ENCODE data around the gene NOVA2.

Gene NOVA2, protein sequence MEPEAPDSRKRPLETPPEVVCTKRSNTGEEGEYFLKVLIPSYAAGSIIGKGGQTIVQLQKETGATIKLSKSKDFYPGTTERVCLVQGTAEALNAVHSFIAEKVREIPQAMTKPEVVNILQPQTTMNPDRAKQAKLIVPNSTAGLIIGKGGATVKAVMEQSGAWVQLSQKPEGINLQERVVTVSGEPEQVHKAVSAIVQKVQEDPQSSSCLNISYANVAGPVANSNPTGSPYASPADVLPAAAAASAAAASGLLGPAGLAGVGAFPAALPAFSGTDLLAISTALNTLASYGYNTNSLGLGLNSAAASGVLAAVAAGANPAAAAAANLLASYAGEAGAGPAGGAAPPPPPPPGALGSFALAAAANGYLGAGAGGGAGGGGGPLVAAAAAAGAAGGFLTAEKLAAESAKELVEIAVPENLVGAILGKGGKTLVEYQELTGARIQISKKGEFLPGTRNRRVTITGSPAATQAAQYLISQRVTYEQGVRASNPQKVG

DNA sequence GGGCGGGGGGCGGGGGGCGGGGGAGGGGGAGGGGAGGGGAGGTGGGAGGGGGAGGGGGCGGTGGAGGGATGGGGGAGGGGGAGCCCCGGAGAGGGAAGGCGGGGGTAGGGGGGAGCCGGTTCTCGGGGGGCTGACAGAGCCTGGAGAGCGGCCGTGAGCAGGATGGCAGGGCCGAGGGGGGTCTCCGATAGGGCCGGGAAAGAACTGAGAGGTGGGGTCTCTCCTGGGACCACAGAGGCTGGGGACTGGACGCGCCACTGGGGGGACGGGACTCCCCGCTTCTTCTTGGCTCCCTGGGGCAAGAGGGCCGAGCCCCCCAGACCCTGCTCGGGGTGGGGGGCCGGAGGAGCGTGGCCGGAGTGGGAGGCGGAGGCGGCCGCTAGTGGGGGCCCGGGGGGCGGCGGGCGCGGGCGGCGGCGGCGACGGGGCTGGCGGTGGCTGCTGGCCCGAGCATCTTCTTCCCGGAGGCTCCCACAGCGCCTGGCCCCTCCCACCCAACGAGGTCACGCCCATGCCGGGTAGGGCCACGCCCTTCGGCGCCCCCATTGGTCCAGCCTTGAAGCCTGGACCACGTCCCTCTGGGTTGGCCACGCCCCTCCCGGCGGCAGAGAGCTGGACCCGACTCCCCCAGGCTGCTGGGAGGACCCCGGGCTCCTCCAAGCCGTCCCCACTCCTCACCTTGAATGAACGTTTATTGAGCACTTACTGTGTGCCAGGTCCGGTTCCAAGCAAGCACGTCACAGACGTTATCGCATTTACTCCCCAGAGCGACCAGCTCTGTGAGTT, at the start of gene NOVA2:
Gene NOVA2 (minus strand): TSS at position 313 of the 786 bp plus-strand sequence. CDS start 514 bp downstream, outside the sequence.
- DNase-seq: no peak

DNA sequence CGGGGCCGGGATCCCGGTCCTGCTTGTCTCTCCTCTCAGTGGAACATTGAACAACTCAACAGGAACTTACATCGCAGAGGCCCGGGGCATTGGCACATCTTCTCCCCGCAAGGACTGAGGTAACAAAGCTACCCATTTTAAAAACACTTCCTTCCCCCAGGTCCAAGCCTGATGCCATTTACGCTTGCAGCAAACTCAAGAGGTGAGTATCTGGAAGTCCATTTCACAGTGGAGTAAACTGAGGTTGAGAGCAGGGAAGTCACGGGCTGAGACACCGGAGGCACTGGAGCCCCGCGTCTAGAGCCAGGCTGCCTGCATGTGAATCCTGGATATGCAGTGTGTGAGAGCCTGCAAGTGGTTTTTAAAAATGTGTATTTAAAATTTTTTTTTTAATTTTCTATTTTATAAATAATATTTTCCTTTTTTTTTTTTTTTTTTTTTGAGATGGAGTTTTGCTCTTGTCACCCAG, 49.7 kb upstream of the NOVA2 start:
- no peak for DNase-seq

DNA sequence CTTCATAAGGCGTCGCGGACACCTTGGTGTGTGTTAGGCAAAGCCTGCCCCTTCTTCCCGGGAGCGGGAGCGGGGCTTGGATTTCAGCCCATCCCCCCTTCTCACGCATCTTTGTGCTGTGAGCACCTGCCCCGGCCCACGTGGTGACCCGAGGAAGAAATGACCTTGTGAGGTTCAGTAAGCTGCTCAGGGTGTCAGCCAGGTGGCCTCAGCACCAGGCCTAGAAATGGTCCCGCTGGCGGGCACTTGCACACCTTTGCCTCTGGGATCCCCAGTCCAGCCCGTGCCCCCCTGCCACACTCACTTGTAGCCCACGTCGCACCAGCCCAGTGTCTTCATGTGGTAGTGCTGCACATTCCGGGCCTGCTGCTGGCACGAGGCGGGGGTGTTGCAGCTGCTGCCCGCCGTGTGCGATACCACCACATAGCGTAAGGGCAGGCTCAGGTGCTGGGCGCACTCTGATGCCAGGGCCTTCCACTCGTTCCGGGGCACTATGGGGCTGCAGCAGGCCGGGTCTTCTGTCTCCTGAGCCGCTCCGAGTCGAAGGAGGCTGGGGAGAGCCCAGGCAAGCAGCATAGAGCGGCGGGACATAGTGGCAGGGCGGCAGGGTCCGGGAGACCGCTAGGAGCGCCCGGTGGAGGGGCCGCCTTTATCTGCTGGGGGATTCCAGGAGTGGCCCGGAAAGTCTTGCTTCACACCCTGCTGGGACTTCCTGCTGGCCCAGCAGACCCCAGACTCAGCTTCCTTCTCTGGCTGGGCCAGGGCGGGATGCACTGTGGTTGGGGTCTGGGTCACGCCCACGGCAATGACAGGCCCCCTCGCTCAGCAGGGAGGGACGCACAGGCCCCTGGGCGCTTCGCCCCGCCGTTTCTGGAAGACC, 49.0 kb upstream of the NOVA2 start, which contains the start of gene PGLYRP1:
Gene PGLYRP1 (minus strand): TSS at position 623 of the 880 bp plus-strand sequence. CDS start 32 bp downstream, at position 591.
- DNase-seq: no peak

DNA sequence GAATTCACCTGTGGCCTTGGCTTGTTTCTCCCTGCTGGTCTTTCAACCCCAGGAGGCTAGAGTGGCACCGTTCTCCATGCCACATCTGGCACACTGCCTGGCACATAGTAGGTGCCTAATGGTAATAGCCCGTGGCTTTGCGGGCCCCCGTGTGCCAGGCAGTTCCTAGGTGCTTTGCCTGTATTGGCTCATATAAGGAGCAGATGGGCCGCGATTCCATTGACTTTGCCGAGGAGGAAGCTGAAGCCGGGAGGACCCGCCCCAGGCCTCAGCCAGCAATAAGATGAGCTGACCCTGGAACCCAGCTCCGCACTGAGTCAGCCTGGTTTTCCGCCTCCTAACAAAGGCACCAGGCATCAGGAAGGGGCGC, 48.4 kb upstream of the NOVA2 start:
- no peak for DNase-seq

DNA sequence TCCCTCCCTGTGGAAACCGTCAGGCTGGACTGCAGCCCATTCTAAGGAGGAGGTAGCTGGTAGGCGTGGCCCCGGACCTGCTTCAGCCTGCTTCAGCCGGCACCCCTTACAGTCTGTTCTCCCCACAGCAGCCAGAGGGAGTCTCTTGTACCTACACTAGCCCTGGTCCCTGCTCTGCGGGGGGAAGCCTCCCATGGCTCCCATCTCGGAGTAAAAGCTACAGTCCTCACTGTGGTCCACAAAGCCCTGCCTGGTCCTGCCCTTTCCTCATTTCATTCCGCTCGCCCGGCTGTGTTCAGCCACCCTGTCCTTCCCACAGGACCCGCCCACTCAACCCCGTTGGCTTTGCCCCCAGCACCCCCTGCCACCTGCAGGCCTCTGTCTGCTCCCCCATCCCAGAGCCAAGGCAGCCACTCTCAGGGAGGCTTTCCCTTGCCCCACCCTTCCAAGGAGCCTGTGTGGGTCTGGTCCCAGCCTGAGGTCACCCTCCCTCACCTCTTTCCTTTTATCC, 47.9 kb upstream of the NOVA2 start:
- no peak for DNase-seq

DNA sequence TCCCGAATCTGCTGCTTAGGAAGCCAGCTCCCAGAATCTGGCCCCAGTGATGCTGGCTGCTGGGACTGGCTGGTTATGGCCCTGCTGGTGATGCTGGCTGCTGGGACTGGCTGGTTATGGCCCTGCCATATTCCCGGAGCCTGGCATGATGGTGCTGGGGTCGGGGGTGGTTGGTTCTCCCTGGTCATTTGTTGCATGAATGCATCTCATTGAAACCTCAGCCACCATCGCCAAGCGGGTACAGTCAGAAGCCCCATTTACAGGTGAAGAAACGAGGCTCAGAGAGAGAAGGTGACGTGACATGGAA, 47.1 kb upstream of the NOVA2 start:
- DNase-seq: no peak

DNA sequence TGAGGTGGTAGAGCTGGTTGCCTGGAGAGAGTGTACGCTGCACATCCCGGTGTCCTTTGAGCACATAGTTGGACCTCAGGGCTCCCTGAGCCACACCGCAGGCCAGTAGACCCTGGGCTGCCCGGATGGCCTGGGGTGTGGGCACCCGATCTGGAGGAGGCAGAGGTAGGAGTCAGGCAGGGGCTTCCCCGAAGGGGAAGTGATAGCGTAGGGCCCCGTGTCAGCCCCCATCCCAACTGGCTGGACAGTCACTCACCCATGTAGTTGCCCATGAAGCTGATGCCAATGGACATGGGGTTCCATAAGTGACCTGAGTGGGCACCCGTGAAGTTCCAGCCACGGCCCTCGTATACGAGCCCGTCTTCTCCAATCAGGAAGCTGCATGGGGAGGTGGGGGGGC, 45.6 kb upstream of the NOVA2 start:
- DNase-seq: no peak

DNA sequence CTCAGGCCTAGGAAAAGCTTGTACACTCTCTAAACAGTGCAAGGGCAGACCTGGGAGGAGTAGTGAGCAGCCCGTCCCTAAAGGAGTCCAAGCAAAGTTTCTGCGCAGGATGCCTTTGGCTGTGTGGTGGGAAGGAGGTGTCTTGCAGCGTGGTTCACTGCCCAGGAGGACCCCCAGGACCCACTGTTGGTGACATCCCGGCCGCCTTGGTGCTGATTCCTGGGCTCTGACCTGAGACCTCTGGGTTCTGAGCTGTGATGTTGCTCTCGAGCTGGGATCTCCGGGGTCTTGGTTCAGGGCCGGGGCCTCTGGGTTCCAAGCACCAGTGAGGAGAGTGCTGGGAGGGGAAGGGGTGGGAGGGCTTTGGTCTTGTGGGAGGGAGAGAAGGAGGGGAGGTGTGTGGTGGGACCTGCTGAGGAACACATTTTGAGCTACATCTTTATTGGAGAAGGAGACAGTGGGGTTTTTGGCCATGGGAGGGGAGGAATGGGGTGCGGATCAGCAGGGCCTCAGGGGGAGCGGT, 45.1 kb upstream of the NOVA2 start:
- no peak for DNase-seq

DNA sequence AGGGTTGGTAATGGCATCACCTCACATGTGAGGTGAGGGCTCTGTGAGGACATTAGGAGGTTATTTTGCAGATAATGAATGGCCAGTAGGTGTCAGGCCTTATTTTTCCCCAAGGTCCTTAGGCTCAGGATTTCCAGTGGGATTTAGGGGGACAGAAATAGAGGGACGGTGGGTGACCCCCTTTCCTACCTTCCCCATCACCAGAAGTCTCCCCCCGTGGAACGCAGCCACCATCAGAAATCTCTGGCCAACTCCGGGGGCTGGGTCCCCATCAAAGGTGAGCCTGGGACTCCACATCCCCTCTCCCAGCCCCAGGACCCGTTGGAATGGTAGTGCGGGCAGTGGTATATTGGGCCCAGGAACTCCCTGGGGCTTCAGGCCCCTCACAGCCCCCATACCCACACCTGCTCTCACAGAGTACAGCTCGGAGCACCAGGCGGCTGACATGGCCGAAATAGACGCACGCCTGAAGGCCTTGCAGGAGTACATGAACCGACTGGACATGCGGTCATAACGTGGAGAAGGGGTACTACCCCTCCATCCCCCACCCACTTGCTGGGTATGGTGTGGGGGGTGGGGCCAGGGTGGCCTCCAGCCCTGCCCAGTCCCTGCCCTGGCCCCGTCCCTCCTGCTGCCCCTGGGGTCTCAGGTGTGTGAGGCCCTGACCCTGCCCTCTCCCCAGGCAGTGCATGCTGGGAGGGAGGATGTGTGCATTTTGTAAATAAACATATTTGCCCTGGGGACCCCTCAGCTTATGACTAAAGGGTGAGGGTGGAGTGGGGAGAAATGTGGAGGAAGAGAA, 44.4 kb upstream of the NOVA2 start:
- no peak for DNase-seq

DNA sequence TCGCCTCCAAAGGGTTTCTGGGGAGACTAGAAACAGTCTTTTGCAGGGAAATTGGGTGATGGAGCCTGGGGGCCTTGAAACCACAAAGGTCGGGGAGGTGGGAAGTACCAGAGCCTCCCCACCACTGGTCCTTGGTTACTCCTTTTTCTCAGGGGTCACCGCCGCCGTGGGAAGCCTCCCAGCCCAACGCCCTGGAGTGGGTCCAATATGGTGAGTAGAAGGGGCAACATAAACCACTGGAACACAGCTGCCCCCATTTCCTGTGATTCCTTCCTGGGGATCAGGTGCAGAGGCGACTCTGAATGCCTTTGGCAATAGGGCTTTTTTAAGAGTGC, 43.4 kb upstream of the NOVA2 start:
- DNase-seq: no peak

DNA sequence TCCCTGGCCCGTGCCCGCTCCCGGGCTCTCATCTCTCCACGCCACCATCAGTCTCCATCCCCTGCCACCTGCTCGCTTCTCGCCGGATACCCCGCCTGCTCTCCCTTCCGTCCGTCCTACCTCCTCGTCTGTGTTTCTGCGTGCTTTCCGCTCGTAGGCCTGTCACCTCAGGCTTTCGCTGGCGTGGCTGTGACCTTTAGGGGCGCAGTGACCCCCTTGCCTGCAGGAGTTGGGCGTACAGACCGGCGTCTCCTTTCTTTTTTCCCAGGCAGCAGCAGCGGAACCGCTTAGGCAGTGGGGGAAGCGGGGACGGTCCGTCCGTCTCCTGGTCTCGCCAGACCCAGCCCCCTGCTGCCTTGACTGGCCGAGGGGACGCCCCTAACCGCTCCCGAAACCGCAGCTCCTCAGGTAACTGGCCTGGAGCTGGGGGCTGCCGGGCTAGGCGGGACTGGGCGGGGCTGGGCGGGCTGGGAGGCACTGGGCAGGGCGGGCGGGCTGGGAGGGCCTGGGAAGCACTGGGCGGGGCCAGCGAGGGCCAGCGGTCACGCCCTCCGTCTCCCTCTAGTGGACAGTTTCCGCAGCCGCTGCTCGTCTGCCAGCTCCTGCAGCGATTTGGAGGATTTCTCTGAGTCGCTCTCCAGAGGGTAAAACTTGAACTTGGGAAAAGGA, 42.9 kb upstream of the NOVA2 start:
- peak; percentile 60 for DNase-seq

DNA sequence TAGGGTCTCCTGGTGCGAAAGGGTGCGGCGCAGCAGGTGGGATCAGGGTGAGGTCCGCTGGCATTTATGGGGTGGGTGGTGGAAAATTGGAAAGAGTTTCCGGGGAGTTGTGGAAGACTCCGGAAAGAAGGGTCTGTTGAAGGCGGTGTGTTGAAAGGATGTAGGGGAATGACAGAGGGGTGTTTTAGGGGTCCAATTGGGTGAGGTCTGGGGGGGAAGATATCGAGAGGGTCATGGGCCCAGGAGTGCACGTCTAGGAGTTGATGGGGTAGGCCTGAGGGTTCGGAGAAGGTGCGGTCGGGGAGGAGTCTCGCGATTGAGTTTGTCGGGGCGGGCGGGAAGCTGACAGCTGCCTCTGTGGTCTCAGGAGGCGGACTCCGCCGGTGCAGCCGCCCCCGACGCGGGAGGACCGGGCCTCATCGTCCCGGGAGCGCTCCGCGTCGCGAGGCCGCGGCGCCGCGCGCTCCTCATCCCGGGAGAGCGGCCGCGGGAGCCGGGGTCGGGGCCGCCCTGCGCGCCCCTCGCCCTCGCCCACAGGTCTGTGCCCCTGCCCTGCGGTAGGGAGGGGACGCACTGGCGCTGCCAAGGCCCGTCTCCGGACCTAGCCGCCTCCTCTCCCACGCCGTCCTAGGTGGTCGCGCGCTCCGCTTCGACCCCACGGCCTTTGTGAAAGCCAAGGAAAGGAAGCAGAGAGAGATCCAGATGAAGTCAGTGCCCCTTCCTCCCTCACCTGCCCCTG, 42.2 kb upstream of the NOVA2 start:
- no peak for DNase-seq

DNA sequence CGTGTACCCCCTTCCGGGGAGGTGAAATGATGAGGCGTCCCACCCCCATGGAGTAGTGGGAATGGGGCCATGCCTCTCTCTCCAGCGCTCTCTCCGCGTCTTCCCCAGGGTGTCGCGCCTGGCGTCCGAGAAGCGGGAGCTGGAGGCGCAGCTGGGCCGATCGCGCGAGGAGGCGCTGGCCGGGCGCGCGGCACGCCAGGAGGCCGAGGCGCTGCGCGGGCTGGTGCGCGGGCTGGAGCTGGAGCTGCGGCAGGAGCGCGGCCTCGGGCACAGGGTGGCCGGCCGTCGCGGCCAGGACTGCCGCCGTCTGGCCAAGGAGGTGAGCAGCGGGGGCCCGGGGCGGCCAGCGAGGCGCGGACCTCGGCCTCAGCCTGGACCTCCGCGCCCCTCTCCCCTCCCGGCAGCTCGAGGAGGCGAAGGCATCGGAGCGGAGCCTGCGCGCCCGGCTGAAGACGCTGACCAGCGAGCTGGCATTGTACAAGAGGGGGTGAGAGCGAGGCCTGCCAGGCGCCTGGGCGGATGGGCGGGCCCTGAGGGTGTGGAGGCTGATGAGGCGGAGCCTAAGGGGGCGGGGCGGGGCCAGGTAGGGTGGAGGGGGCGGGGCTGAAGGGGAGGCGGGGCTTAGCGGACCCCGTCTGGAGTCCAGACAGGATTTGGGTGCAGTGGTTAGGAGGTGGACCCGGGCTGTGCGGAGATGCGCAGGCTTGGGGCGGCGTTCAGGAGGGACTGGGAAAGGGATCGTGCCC, 41.4 kb upstream of the NOVA2 start:
- DNase-seq: no peak

DNA sequence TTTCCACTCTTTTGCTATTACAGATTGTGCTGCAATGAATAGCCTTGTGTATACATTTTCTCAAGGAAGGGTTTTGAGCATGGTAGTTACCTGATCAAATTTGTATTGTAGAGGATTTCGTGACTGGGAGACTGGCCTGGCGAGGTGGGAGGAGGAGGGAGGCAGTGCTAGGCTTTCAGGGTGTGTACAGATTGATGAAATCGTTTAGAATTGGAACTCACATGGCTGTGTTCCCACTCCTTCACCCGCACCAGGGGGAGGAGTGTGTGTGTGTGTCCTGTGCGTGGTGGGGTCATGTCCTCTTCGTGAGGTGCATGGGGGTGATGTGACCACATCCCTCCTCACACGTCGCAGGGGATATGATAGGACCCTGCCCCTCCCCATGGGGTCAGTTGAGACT, 40.9 kb upstream of the NOVA2 start:
- no peak for DNase-seq

DNA sequence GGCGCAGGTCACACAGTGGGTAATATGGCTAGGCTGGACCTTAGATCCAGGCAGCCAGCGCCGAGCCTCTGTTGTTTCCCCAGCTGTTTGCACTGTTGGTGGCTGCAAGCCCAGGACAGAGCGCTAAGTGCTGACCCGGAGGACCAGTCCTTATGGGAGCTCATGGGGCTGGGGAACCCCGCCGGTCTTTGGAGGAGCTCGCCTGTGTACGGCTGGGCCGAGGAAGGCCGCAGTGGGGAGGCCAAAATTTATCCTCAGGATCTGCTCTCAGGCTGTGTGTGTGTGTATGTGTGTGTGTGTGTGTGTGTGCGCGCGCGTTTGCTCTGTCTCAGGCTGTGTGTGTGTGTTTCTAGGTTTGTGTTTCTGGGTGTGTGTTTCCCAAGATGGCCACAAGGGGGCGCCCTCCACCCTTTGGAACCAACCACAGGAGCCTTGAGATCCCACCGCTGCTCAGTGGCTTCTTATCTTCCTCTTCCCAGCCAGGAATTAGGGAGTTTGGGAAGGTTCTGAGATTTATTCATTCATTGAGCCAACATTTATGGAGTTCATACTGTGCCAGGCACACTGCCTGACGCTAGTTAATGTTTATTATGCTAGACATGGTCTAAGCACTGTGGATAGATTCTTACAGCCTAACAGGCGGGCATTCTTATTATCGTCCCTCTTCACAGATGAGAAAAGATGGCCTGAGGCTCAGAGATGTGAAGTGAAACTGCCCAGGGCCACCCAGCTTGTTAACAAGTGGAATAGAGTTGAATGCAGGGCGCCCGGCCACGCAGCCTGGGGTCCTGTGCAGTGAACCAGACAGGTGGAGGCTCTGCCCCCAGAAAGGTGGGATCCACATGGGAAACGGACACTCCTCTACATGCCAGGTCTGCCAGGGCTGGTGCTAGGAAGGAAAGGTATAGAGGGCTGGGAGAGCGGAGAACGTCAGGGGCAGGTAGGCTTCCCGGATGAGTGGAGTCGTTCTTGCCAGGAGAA, 36.2 kb upstream of the NOVA2 start:
- DNase-seq: no peak

DNA sequence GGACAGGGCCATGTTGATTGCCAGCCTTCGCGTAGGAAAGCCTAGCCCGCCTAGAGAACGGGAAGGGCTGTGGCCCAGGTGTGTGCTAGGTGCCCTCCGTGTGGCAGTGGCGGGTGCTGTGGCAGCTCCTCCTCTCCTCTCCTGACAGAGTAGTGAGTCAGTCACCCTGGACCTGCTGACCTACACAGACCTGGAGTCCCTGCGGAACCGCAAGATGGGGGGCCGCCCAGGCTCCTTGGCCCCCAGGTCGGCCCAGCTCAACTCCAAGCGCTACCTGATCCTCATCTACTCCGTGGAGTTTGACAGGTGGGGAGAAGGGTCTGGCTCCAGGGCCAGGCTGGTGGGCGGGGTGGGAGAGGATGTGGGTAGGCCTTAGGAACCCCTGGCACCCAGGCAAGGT, 32.7 kb upstream of the NOVA2 start:
- DNase-seq: no peak

DNA sequence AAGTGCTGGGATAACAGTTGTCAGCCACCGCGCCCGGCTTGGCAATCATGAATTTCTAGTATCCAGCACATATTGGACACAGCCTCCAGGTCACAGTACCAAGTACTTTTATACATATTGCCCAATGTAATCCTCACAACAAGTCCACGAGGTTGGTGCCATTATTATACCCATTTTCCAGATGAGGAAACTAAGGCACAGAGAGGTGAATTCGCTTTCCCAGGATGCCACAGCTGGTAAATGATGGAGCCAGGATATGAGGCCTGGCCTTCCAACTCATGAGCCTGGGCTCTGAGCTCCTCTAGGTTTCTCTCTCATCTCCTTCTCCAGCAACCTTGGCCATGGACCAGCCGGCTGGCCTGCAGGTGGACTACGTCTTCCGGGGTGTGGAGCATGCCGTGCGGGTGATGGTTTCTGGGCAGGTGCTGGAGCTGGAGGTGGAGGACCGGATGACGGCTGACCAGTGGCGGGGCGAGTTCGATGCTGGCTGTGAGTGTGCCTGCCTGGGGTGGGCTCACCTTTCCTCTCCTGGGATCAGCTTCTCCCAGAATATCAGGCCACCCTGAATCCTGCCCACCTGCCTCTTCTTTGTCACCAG, 29.1 kb upstream of the NOVA2 start:
- no peak for DNase-seq
